HG02943 (cell line): ENCODE results near the gene RADX.

Experiments used
- ATAC-seq: cut with Tn5 transposase; IDR thresholded peaks from one replicate; pipeline ENCODE4 v1.9.1; 2021; ENCODE audit warnings: mild to moderate bottlenecking, low read depth, moderate library complexity; ENCODE audit not compliant: unreplicated experiment

RADX gene

DNA sequence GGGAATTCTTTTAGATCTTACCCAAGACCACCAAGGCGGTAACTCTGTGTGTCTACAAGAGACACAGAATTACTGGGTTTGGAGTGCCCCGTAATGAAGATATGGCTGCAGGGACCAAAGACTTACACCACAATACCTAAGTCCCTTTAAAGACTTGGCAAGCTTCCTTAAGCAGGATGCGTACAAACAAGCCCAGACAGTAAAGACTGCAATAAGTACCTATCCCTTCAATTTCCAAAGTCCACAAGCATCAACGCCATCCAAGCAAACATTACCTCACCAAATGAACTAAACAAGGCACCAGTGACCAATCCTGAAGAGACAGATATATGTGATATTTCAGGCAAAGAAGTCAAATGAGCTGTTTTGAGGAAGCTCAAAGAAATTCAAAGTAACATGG is 72.4 kb downstream of the RADX start:
- no peak for ATAC-seq

- ATAC-seq, result no peak
These were observed 80.8 kb downstream of the RADX start for GRCh38 chrX:106692425-106693065.

GRCh38 chrX:106696502-106696901 is 84.7 kb downstream of the RADX start:
- ATAC-seq, result no peak

- ATAC-seq, result no peak
These were observed 86.9 kb downstream of the RADX start for GRCh38 chrX:106698693-106699092.

DNA sequence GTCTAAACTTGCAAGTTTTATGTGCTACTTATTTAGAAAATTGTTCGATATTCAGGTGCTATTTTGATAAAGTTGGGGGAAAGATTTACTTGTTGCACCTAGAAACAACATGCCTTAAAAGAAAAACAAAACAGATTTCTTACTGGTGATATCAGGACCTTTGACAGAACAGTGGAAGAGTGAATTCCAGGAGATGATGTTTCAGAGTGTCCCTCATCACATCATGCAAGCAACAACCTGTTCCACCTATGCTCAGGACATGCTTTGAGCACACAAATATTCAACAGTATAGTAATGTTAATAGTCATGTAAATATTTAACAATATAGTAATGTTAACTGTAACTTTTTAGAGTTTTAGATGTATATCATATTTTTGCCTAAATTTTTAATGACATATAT is 90.9 kb downstream of the RADX start:
- no peak for ATAC-seq

- ATAC-seq, result no peak
These were observed 94.7 kb downstream of the RADX start for GRCh38 chrX:106706466-106706865.

- ATAC-seq, result no peak
These were observed 96.1 kb downstream of the RADX start for GRCh38 chrX:106707771-106708454.

DNA sequence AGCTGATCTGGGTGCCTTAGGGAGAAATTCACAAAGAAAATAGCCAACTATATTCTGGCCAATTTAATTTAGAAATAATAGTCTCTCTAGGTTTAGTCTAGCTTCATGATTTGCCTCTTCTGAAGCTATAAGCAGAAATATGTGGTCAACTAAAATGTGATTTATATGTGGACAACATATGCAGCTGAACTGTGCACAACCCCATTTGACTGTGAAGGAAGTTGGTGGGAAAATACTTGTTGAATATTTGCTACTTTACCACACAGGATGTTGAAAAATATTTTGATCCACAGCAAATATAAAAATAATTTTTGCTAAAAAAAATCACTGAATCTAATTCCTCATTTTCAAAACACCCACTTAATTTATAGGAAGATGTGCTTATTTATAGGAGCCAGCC is 99.0 kb downstream of the RADX start:
- ATAC-seq, result no peak

DNA sequence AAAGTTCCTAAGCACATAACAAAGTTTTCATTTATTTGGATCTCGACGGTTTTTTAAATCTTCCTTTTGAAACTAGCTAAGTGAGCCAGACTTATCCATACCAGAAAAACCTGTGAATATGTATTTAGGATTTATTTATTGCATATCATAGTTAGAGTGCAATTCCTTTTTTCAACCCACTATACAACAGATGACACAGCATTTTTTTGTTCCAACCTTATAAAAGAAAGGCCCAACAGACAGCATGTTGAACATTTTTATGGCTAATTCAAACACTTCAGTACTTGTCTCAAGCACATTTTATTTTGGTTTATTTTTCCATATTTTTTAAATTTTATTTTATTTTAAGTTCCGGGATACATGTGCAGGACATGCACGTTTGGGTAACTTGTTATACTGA is 99.6 kb downstream of the RADX start:
- no peak for ATAC-seq

DNA sequence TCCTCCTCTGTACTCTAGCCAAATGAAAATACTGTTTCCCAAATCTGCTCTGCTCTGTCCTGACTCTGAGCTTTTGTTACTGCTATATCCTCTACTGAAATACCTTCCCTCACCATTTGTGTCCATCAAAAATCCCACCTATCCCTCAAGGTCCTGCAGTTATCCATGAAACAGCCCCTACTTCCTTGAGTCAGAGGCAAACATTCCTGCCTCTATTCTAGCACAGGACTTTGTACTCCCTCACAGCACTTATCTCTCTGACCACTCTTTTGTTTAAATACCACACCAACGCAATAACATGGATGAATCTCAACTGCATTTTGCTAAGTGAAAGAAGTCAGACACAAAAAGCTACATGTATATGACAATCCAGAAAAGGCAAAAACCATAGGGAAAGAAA is 104.2 kb downstream of the RADX start:
- no peak for ATAC-seq

GRCh38 chrX:106716463-106716862 is 104.7 kb downstream of the RADX start:
- no peak for ATAC-seq

GRCh38 chrX:106718709-106719108 is 106.9 kb downstream of the RADX start:
- no peak for ATAC-seq

DNA sequence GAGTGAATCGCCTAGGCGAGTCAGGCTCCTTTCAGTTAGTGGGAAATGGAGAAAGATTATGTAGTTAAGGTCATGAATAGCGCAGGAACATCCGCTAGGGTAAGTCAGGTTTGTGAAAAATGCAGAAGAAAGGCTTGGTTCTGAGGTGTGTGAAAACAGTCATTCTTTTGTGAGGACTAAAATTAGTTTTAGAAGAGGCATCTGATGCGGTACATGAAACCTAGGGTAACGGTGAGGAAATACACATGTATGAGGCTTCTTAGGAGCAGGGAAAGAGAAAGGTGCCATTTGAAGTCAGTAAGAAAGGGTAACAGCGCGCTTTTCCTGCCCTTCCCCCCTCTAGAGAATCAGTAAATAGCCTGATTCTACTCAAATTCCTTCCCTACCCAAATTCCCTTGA is 114.2 kb downstream of the RADX start:
- no peak for ATAC-seq

DNA sequence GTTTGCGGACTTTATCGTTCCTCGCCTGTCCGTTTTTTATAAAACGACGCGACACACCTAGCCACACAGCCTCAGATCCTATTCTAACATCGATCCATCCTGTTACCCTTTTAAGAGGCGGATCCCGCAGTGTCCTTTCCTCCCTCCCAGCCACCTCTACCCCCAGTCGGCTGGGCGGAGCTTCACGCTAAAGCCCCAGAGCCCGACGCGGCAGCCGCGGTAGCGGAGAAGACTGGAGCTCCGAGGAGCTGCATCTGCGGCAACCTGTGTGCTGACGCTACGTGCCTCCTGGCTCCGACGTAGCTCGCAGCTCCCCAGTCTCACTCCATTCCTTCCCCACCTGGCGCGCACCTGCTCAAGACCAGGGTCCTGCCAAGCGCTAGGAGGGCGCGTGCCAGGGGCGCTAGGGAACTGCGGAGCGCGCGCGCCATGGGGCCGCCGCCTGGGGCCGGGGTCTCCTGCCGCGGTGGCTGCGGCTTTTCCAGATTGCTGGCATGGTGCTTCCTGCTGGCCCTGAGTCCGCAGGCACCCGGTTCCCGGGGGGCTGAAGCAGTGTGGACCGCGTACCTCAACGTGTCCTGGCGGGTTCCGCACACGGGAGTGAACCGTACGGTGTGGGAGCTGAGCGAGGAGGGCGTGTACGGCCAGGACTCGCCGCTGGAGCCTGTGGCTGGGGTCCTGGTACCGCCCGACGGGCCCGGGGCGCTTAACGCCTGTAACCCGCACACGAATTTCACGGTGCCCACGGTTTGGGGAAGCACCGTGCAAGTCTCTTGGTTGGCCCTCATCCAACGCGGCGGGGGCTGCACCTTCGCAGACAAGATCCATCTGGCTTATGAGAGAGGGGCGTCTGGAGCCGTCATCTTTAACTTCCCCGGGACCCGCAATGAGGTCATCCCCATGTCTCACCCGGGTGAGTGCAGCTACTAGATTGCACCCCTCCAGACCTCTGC is 115.0 kb downstream of the RADX start, which contains the start of gene RNF128:
TSS of gene RNF128 (plus strand) at position 217 of the 953 bp plus-strand sequence. CDS start at position 430, 213 bp downstream.
- no peak for ATAC-seq

- no peak for ATAC-seq
These were observed 116.6 kb downstream of the RADX start for GRCh38 chrX:106728337-106728736.
